ENCODE data around the gene SLC20A1. TPM values are rescaled to one million over a fixed set of nuclear protein-coding genes. Genes with fewer than 3 reads are reported as not detected.

Gene SLC20A1
- total RNA-seq, 4 donors from 2014 or later: 9.4 to 173 (median 148) TPM

GRCh38 chr2:112708968-112709367 is 63.2 kb downstream of the SLC20A1 start:
- WGBS, 2 donors (ENCODE audit: low coverage in 1 of 2): 67 to 75% methylated on average over 6 to 10 of the region's 10 CpGs
- DNase-seq: no peak
- intact Hi-C loops (cut with DNase I; ENCODE audit: low total_unique reads) (no loop called here), in situ Hi-C loops (cut with MboI; ENCODE audit: low pct_ligation_motif_present in 1 of 4, low pct_unique_long_range_greater_than_20kb in 1 of 4, low sequenced_read_pairs in 3 of 4) (no loop called here)
- TF ChIP-seq POLR2A (IDR thresholded peaks at IDR 0.05) (no peak), EP300 (IDR thresholded peaks at IDR 0.05; ENCODE audit: low read depth) (no peak), POLR2AphosphoS5 (IDR thresholded peaks at IDR 0.05) (no peak)
- Histone ChIP-seq H3K27ac (peak overlapping the region in 1 of 4 donors; percentile 43), H3K36me3 (no peaks in the 10 kb centered on the region), H3K27me3 (peaks cover 4% of the 10 kb centered on the region), H3K4me1 (peaks cover 0 to 4% (median 0%) of the 10 kb centered on the region in 4 donors), H3K9me3 (no peaks in the 10 kb centered on the region), H3K4me3 (no peak overlapping the region)

DNA sequence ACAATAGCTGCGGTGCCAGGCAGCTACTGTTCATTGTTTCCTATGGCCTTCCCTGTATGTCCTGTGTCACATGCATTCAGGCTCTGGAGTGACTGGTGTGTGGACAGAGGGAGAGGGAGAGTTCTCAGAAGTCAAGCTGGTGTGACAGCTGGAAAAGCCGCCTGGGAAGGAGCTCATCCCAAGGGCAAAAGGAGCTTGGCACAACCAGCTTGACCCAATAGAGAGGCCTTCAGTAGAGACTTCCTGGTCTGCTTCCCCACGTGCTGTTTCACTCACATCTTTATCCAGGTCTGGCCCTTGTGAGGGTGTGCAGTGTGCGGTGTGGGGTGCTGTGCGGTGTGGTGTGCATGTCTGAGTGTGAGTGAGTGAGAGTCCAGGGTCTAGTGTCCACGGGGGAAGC is 64.0 kb downstream of the SLC20A1 start:
- in situ Hi-C loops (cut with MboI; ENCODE audit: low pct_ligation_motif_present in 1 of 4, low pct_unique_long_range_greater_than_20kb in 1 of 4, low sequenced_read_pairs in 3 of 4): no loop called here
- WGBS, 2 donors (ENCODE audit: low coverage in 1 of 2): 71 to 83% methylated on average over 1 to 6 of the region's 6 CpGs

DNA sequence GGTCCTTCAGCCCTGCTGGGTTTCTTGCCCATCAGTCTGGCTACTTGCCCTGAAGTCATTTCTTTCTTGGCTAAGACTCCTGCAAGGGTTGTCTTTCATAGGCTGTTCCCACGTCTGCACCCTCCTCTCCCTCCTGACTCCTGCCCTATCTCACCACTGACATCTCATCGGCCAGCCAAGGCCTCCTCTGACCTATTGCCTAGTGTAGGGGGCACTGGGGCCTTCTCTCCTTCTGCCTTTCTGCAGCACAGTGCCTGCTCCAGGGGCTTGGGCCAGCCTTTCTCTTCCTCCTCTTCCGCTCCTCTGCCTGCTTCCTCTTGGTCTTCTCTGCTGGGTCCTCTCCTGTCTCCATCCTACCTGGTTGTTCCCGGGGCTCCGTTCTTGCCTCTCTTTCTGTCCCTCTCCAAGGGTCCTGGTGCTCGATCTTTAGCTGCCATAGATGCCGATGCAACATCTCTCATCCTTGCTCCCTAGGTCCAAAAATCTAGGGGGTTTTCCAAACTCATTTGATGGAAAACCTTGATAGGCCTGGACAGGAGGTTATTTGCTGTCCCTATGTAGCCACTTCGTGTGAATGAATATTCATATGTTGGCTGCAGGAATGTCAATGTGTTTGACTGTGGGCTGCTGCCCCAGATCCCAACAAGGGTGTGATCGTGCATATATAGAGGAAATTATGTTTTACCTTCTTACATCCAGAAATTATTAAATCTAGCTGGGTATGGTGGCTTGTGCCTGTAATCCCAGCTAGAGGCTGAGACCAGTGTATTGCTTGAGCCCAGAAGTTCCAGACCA is 65.4 kb downstream of the SLC20A1 start:
- no peak overlapping the region for H3K4me3 ChIP-seq
- H3K27me3 ChIP-seq: peaks cover 4% of the 10 kb centered on the region
- no peak for DNase-seq
- in situ Hi-C loops (cut with MboI; ENCODE audit: low pct_ligation_motif_present in 1 of 4, low pct_unique_long_range_greater_than_20kb in 1 of 4, low sequenced_read_pairs in 3 of 4) (no loop called here), intact Hi-C loops (cut with DNase I; ENCODE audit: low total_unique reads) (no loop called here)
- TF ChIP-seq EP300 (IDR thresholded peaks at IDR 0.05; ENCODE audit: low read depth) (no peak), POLR2AphosphoS5 (IDR thresholded peaks at IDR 0.05) (no peak), POLR2A (IDR thresholded peaks at IDR 0.05) (no peak)
- TF ChIP-seq, protein P1, sequence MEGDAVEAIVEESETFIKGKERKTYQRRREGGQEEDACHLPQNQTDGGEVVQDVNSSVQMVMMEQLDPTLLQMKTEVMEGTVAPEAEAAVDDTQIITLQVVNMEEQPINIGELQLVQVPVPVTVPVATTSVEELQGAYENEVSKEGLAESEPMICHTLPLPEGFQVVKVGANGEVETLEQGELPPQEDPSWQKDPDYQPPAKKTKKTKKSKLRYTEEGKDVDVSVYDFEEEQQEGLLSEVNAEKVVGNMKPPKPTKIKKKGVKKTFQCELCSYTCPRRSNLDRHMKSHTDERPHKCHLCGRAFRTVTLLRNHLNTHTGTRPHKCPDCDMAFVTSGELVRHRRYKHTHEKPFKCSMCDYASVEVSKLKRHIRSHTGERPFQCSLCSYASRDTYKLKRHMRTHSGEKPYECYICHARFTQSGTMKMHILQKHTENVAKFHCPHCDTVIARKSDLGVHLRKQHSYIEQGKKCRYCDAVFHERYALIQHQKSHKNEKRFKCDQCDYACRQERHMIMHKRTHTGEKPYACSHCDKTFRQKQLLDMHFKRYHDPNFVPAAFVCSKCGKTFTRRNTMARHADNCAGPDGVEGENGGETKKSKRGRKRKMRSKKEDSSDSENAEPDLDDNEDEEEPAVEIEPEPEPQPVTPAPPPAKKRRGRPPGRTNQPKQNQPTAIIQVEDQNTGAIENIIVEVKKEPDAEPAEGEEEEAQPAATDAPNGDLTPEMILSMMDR (IDR thresholded peaks at IDR 0.05): no peak
- no peaks in the 10 kb centered on the region for H3K36me3 ChIP-seq
- H3K9me3 ChIP-seq: no peaks in the 10 kb centered on the region
- 85 to 86% methylated on average over 6 to 9 of the region's 9 CpGs for WGBS, 2 donors (ENCODE audit: low coverage in 1 of 2)
- peaks cover 0 to 4% (median 0%) of the 10 kb centered on the region in 4 donors for H3K4me1 ChIP-seq
- H3K27ac ChIP-seq: no peak overlapping the region

More for the DNA sequence above, 64.0 kb downstream of the SLC20A1 start:
- H3K27ac ChIP-seq: no peak overlapping the region
- TF ChIP-seq POLR2AphosphoS5 (IDR thresholded peaks at IDR 0.05): no peak
- no peak for TF ChIP-seq POLR2A (IDR thresholded peaks at IDR 0.05)
- TF ChIP-seq, protein P1 (IDR thresholded peaks at IDR 0.05): no peak
- TF ChIP-seq EP300 (IDR thresholded peaks at IDR 0.05; ENCODE audit: low read depth): no peak
- no peak for DNase-seq
- peaks cover 0 to 4% (median 0%) of the 10 kb centered on the region in 4 donors for H3K4me1 ChIP-seq
- no peaks in the 10 kb centered on the region for H3K9me3 ChIP-seq
- H3K27me3 ChIP-seq: peaks cover 4% of the 10 kb centered on the region
- no peaks in the 10 kb centered on the region for H3K36me3 ChIP-seq
- intact Hi-C loops (cut with DNase I; ENCODE audit: low total_unique reads): no loop called here
- no peak overlapping the region for H3K4me3 ChIP-seq

DNA sequence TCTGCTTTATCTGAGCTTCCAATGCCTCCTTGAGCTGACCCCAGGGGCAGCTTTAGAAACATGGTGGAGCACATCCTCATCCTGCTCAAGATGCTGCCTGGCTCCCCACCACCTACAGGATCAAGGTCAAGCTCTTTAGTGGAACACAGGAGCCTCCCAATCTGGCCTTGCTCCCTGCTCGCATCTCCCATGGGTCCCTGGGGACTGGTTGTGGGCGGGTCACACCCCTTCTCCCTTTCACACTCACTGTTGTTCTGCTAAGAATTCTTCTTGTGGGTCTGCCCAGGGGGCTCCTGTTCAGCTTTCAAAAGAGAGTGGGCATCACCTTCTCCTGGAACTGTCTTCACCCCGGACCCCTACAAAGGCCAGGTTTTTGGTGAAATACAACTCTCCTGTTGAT is 66.7 kb downstream of the SLC20A1 start:
- Histone ChIP-seq H3K4me3 (no peak overlapping the region), H3K27me3 (peaks cover 2% of the 10 kb centered on the region), H3K4me1 (peaks cover 0 to 4% (median 0%) of the 10 kb centered on the region in 4 donors), H3K27ac (no peak overlapping the region), H3K9me3 (no peaks in the 10 kb centered on the region), H3K36me3 (no peaks in the 10 kb centered on the region)
- TF ChIP-seq POLR2A (IDR thresholded peaks at IDR 0.05): no peak
- TF ChIP-seq POLR2AphosphoS5 (IDR thresholded peaks at IDR 0.05): no peak
- TF ChIP-seq EP300 (IDR thresholded peaks at IDR 0.05; ENCODE audit: low read depth): no peak
- TF ChIP-seq, protein P1 (IDR thresholded peaks at IDR 0.05): no peak
- DNase-seq: no peak
- 84 to 86% methylated on average over 2 to 3 of the region's 3 CpGs for WGBS, 2 donors (ENCODE audit: low coverage in 1 of 2)
- intact Hi-C loops (cut with DNase I; ENCODE audit: low total_unique reads): no loop called here
- in situ Hi-C loops (cut with MboI; ENCODE audit: low pct_ligation_motif_present in 1 of 4, low pct_unique_long_range_greater_than_20kb in 1 of 4, low sequenced_read_pairs in 3 of 4): no loop called here
